ENCODE results near the gene NF1. TPM values are rescaled to one million over a fixed set of nuclear protein-coding genes. Genes with fewer than 3 reads are reported as not detected.
A peak's percentile ranks its signal among the peaks of the same experiment; 100 is the strongest.

NF1 gene
- total RNA-seq, 1 donor from 2014 or later, result 53.7 TPM

GRCh38 chr17:31073411-31073810 lies 21.4 kb upstream of the NF1 start:
- Histone ChIP-seq H2AFZ (ENCODE audit: low read depth, low read length) (no peak overlapping the region), H3K79me2 (ENCODE audit: insufficient read depth, low read length) (no peaks in the 10 kb centered on the region), H4K20me1 (ENCODE audit: insufficient read depth, low read length) (no peaks in the 10 kb centered on the region), H3K9me3 (ENCODE audit: insufficient read depth, low read depth, low read length) (no peaks in the 10 kb centered on the region), H3K4me3 (ENCODE audit: insufficient read depth, low read depth, low read length) (no peak overlapping the region), H3K4me2 (ENCODE audit: low read length) (no peak overlapping the region), H3K36me3 (ENCODE audit: insufficient read depth, low read length) (no peaks in the 10 kb centered on the region), H3K4me1 (ENCODE audit: insufficient read depth, low read length) (peaks cover 4% of the 10 kb centered on the region), H3K27ac (ENCODE audit: low read depth, low read length) (no peak overlapping the region), H3K9ac (ENCODE audit: low read length) (no peak overlapping the region), H3K27me3 (ENCODE audit: insufficient read depth, low read length) (no peaks in the 10 kb centered on the region)
- Mint-ChIP-seq H3K27ac (ENCODE audit: unreplicated experiment) (no peak overlapping the region), H3K36me3 (ENCODE audit: low read depth, unreplicated experiment) (no peaks in the 10 kb centered on the region), H3K27me3 (ENCODE audit: low read depth, unreplicated experiment) (peaks cover 2% of the 10 kb centered on the region), H3K4me3 (ENCODE audit: unreplicated experiment) (no peak overlapping the region), H3K9me3 (ENCODE audit: unreplicated experiment) (no peaks in the 10 kb centered on the region), H3K4me1 (ENCODE audit: low read depth, unreplicated experiment) (peaks cover 15% of the 10 kb centered on the region)
- TF ChIP-seq CTCF (IDR thresholded peaks at IDR 0.05; ENCODE audit: insufficient read depth, low read depth, low read length) (no peak), EZH2 (IDR thresholded peaks at IDR 0.05; ENCODE audit: insufficient read depth, low read length) (no peak)
- DNase-seq (ENCODE audit: low read depth), result no peak
- no peak for FAIRE-seq

GRCh38 chr17:31074772-31075555 lies 19.8 kb upstream of the NF1 start:
- peaks cover 2% of the 10 kb centered on the region for H3K27me3 Mint-ChIP-seq (ENCODE audit: low read depth, unreplicated experiment)
- Histone ChIP-seq H3K27me3 (ENCODE audit: insufficient read depth, low read length) (no peaks in the 10 kb centered on the region), H4K20me1 (ENCODE audit: insufficient read depth, low read length) (no peaks in the 10 kb centered on the region), H3K9ac (ENCODE audit: low read length) (no peak overlapping the region), H3K27ac (ENCODE audit: low read depth, low read length) (no peak overlapping the region), H3K4me2 (ENCODE audit: low read length) (no peak overlapping the region), H3K4me1 (ENCODE audit: insufficient read depth, low read length) (peaks cover 4% of the 10 kb centered on the region), H3K79me2 (ENCODE audit: insufficient read depth, low read length) (no peaks in the 10 kb centered on the region), H3K4me3 (ENCODE audit: insufficient read depth, low read depth, low read length) (no peak overlapping the region), H3K9me3 (ENCODE audit: insufficient read depth, low read depth, low read length) (no peaks in the 10 kb centered on the region), H2AFZ (ENCODE audit: low read depth, low read length) (no peak overlapping the region), H3K36me3 (ENCODE audit: insufficient read depth, low read length) (no peaks in the 10 kb centered on the region)
- no peak for TF ChIP-seq EZH2 (IDR thresholded peaks at IDR 0.05; ENCODE audit: insufficient read depth, low read length)
- no peak for TF ChIP-seq CTCF (IDR thresholded peaks at IDR 0.05; ENCODE audit: insufficient read depth, low read depth, low read length)
- no peaks in the 10 kb centered on the region for H3K9me3 Mint-ChIP-seq (ENCODE audit: unreplicated experiment)
- H3K4me1 Mint-ChIP-seq (ENCODE audit: low read depth, unreplicated experiment), result peaks cover 13% of the 10 kb centered on the region
- no peak overlapping the region for H3K27ac Mint-ChIP-seq (ENCODE audit: unreplicated experiment)
- no peaks in the 10 kb centered on the region for H3K36me3 Mint-ChIP-seq (ENCODE audit: low read depth, unreplicated experiment)
- H3K4me3 Mint-ChIP-seq (ENCODE audit: unreplicated experiment), result no peak overlapping the region
- DNase-seq (ENCODE audit: low read depth) (peak; percentile 73), FAIRE-seq (no peak)

GRCh38 chr17:31078290-31078689 lies 16.5 kb upstream of the NF1 start:
- Histone ChIP-seq H3K4me3 (ENCODE audit: insufficient read depth, low read depth, low read length) (no peak overlapping the region), H3K79me2 (ENCODE audit: insufficient read depth, low read length) (no peaks in the 10 kb centered on the region), H3K4me1 (ENCODE audit: insufficient read depth, low read length) (peaks cover 4% of the 10 kb centered on the region), H3K9me3 (ENCODE audit: insufficient read depth, low read depth, low read length) (no peaks in the 10 kb centered on the region), H4K20me1 (ENCODE audit: insufficient read depth, low read length) (no peaks in the 10 kb centered on the region), H3K4me2 (ENCODE audit: low read length) (no peak overlapping the region), H3K27me3 (ENCODE audit: insufficient read depth, low read length) (no peaks in the 10 kb centered on the region), H3K9ac (ENCODE audit: low read length) (no peak overlapping the region), H2AFZ (ENCODE audit: low read depth, low read length) (no peak overlapping the region), H3K36me3 (ENCODE audit: insufficient read depth, low read length) (no peaks in the 10 kb centered on the region), H3K27ac (ENCODE audit: low read depth, low read length) (no peak overlapping the region)
- no peak for DNase-seq (ENCODE audit: low read depth)
- Mint-ChIP-seq H3K4me3 (ENCODE audit: unreplicated experiment) (no peak overlapping the region), H3K4me1 (ENCODE audit: low read depth, unreplicated experiment) (peaks cover 7% of the 10 kb centered on the region), H3K27ac (ENCODE audit: unreplicated experiment) (peak overlapping the region; percentile 41), H3K36me3 (ENCODE audit: low read depth, unreplicated experiment) (peaks cover 2% of the 10 kb centered on the region), H3K9me3 (ENCODE audit: unreplicated experiment) (no peaks in the 10 kb centered on the region), H3K27me3 (ENCODE audit: low read depth, unreplicated experiment) (no peaks in the 10 kb centered on the region)
- no peak for FAIRE-seq
- no peak for TF ChIP-seq EZH2 (IDR thresholded peaks at IDR 0.05; ENCODE audit: insufficient read depth, low read length)
- TF ChIP-seq CTCF (IDR thresholded peaks at IDR 0.05; ENCODE audit: insufficient read depth, low read depth, low read length), result no peak

All from astrocyte (in vitro differentiated cells and primary cell).